ENCODE results near the gene LFNG. TPM values are rescaled to one million over a fixed set of nuclear protein-coding genes. Genes with fewer than 3 reads are reported as not detected.

The LFNG gene
- total and polyA plus RNA-seq, 9 of the 15 experiments (the other 6 are each of a cell fraction or from before 2014, with no cell fraction given) = 0.03 to 0.89 (median 0.25) TPM; not detected in 1

- TF ChIP-seq NCOA2 (IDR thresholded peaks at IDR 0.05; ENCODE audit: partially characterized antibody in 2 of 2) = no peak
- peak in 1 of 2 experiments; percentile 49; a peak in 1 of 4 replicates for TF ChIP-seq KDM1A (IDR thresholded peaks at IDR 0.05)
- no peak for TF ChIP-seq ZNF589 (CRISPR knock-in tag; IDR thresholded peaks at IDR 0.05; ENCODE audit: low read depth)
- TF ChIP-seq TBP (optimal IDR thresholded peaks at IDR 0.05; ENCODE audit: low read depth, low read length) = no peak
- TF ChIP-seq ZNF318 (IDR thresholded peaks at IDR 0.05; ENCODE audit: borderline replicate concordance in 1 of 2, low read depth in 1 of 2) = no peak
- TF ChIP-seq GMEB1 (CRISPR knock-in tag; IDR thresholded peaks at IDR 0.05) = no peak
- TF ChIP-seq CBX2 (IDR thresholded peaks at IDR 0.05; ENCODE audit: insufficient read depth, low read length, poor library complexity, severe bottlenecking) = no peak
- TF ChIP-seq, protein P1, sequence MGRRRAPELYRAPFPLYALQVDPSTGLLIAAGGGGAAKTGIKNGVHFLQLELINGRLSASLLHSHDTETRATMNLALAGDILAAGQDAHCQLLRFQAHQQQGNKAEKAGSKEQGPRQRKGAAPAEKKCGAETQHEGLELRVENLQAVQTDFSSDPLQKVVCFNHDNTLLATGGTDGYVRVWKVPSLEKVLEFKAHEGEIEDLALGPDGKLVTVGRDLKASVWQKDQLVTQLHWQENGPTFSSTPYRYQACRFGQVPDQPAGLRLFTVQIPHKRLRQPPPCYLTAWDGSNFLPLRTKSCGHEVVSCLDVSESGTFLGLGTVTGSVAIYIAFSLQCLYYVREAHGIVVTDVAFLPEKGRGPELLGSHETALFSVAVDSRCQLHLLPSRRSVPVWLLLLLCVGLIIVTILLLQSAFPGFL (CRISPR knock-in tag; IDR thresholded peaks at IDR 0.05) = no peak
- TF ChIP-seq ZNF449 (CRISPR knock-in tag; IDR thresholded peaks at IDR 0.05) = no peak
- no peak for TF ChIP-seq TFE3 (CRISPR knock-in tag; IDR thresholded peaks at IDR 0.05)
- TF ChIP-seq ZSCAN29 (IDR thresholded peaks at IDR 0.05) = no peak
- no peak for TF ChIP-seq NCOA4 (IDR thresholded peaks at IDR 0.05; ENCODE audit: partially characterized antibody)
Observed at GRCh38 chr7:2501947-2502646, 17.5 kb upstream of the LFNG start (continued).
